Activated CD8-positive, alpha-beta memory T cell treated with anti-CD3 and anti-CD28 coated beads, Interleukin-2, amount 50 U/mL, for 24 hours (primary cell): ENCODE data around the gene TTC27.
"Not testable (repeated sequence)": the region's sequence is repeated elsewhere in the genome, so short reads cannot be mapped to it uniquely, and the experiment has no call there.

Experiments
- DNase-seq: peaks from one replicate; pipeline ENCODE4 v3.0.0-alpha.2; 2020; ENCODE audit errors: extremely low read depth

The TTC27 gene

GRCh38 chr2:32719933-32720716, 92.3 kb downstream of the TTC27 start:
- no peak for DNase-seq

GRCh38 chr2:32720771-32721170, 92.9 kb downstream of the TTC27 start:
- no peak for DNase-seq

GRCh38 chr2:32721376-32721775, 93.5 kb downstream of the TTC27 start:
- no peak for DNase-seq

GRCh38 chr2:32723467-32724079, 95.7 kb downstream of the TTC27 start:
- DNase-seq = no peak

GRCh38 chr2:32726678-32727077, 98.8 kb downstream of the TTC27 start:
- DNase-seq = not testable (repeated sequence)

- DNase-seq = no peak
Measured at GRCh38 chr2:32727157-32727556, 99.3 kb downstream of the TTC27 start.

GRCh38 chr2:32730958-32731357, 103.1 kb downstream of the TTC27 start:
- not testable (repeated sequence) for DNase-seq

GRCh38 chr2:32732120-32732519, 104.3 kb downstream of the TTC27 start:
- DNase-seq = no peak

- no peak for DNase-seq
Measured at GRCh38 chr2:32732912-32733472, 105.1 kb downstream of the TTC27 start.

GRCh38 chr2:32735348-32735747, 107.5 kb downstream of the TTC27 start:
- DNase-seq = no peak

GRCh38 chr2:32738939-32739338, 111.1 kb downstream of the TTC27 start:
- DNase-seq = no peak

- no peak for DNase-seq
Measured at GRCh38 chr2:32739664-32740063, 111.8 kb downstream of the TTC27 start.

- no peak for DNase-seq
Measured at GRCh38 chr2:32741575-32741974, 113.7 kb downstream of the TTC27 start.

- no peak for DNase-seq
Measured at GRCh38 chr2:32742376-32742775, 114.5 kb downstream of the TTC27 start.

GRCh38 chr2:32743480-32744236, 115.8 kb downstream of the TTC27 start:
- no peak for DNase-seq

GRCh38 chr2:32745191-32745590, 117.3 kb downstream of the TTC27 start:
- no peak for DNase-seq

- DNase-seq = no peak
Measured at GRCh38 chr2:32745675-32746074, 117.8 kb downstream of the TTC27 start.

GRCh38 chr2:32746669-32747068, 118.8 kb downstream of the TTC27 start:
- DNase-seq = no peak

GRCh38 chr2:32748158-32748557, 120.3 kb downstream of the TTC27 start:
- DNase-seq = no peak

- no peak for DNase-seq
Measured at GRCh38 chr2:32750880-32751279, 123.0 kb downstream of the TTC27 start.

- no peak for DNase-seq
Measured at GRCh38 chr2:32752205-32752604, 124.4 kb downstream of the TTC27 start.

GRCh38 chr2:32752952-32753351, 125.1 kb downstream of the TTC27 start:
- no peak for DNase-seq
